ENCODE results near the gene EXOC4.

EXOC4 gene

GRCh38 chr7:133812877-133813276, 560.0 kb downstream of the EXOC4 start:
- no peak for DNase-seq (ENCODE audit: extremely low read depth in 1 of 2, low read depth in 1 of 2)

- DNase-seq (ENCODE audit: extremely low read depth in 1 of 2, low read depth in 1 of 2), result no peak
These were observed 562.8 kb downstream of the EXOC4 start for GRCh38 chr7:133815611-133816210.

- DNase-seq (ENCODE audit: extremely low read depth in 1 of 2, low read depth in 1 of 2), result no peak
These were observed 566.8 kb downstream of the EXOC4 start for GRCh38 chr7:133819695-133820094.

- no peak for DNase-seq (ENCODE audit: extremely low read depth in 1 of 2, low read depth in 1 of 2)
These were observed 567.7 kb downstream of the EXOC4 start for GRCh38 chr7:133820584-133820983.

- DNase-seq (ENCODE audit: extremely low read depth in 1 of 2, low read depth in 1 of 2), result no peak
These were observed 568.3 kb downstream of the EXOC4 start for GRCh38 chr7:133821171-133821570.

GRCh38 chr7:133822001-133822641, 569.2 kb downstream of the EXOC4 start:
- DNase-seq (ENCODE audit: extremely low read depth in 1 of 2, low read depth in 1 of 2), result no peak

GRCh38 chr7:133822868-133823552, 570.1 kb downstream of the EXOC4 start:
- no peak for DNase-seq (ENCODE audit: extremely low read depth in 1 of 2, low read depth in 1 of 2)

- no peak for DNase-seq (ENCODE audit: extremely low read depth in 1 of 2, low read depth in 1 of 2)
These were observed 571.3 kb downstream of the EXOC4 start for GRCh38 chr7:133824132-133824531.

- DNase-seq (ENCODE audit: extremely low read depth in 1 of 2, low read depth in 1 of 2), result no peak
These were observed 575.1 kb downstream of the EXOC4 start for GRCh38 chr7:133827707-133828623.

- no peak for DNase-seq (ENCODE audit: extremely low read depth in 1 of 2, low read depth in 1 of 2)
These were observed 576.0 kb downstream of the EXOC4 start for GRCh38 chr7:133828906-133829305.

GRCh38 chr7:133829336-133829897, 576.5 kb downstream of the EXOC4 start:
- no peak for DNase-seq (ENCODE audit: extremely low read depth in 1 of 2, low read depth in 1 of 2)

GRCh38 chr7:133830081-133830480, 577.2 kb downstream of the EXOC4 start:
- no peak for DNase-seq (ENCODE audit: extremely low read depth in 1 of 2, low read depth in 1 of 2)

GRCh38 chr7:133836666-133837065, 583.8 kb downstream of the EXOC4 start:
- no peak for DNase-seq (ENCODE audit: extremely low read depth in 1 of 2, low read depth in 1 of 2)

GRCh38 chr7:133837224-133837623, 584.3 kb downstream of the EXOC4 start:
- DNase-seq (ENCODE audit: extremely low read depth in 1 of 2, low read depth in 1 of 2), result no peak

GRCh38 chr7:133839121-133839520, 586.2 kb downstream of the EXOC4 start:
- no peak for DNase-seq (ENCODE audit: extremely low read depth in 1 of 2, low read depth in 1 of 2)

GRCh38 chr7:133843341-133843740, 590.5 kb downstream of the EXOC4 start:
- no peak for DNase-seq (ENCODE audit: extremely low read depth in 1 of 2, low read depth in 1 of 2)

- no peak for DNase-seq (ENCODE audit: extremely low read depth in 1 of 2, low read depth in 1 of 2)
These were observed 592.1 kb downstream of the EXOC4 start for GRCh38 chr7:133845005-133845404.

GRCh38 chr7:133846203-133846945, 593.5 kb downstream of the EXOC4 start:
- DNase-seq (ENCODE audit: extremely low read depth in 1 of 2, low read depth in 1 of 2), result no peak

GRCh38 chr7:133850497-133851280, 597.8 kb downstream of the EXOC4 start:
- DNase-seq (ENCODE audit: extremely low read depth in 1 of 2, low read depth in 1 of 2), result no peak
